ENCODE measurements around the gene OR4D1. TPM values are rescaled to one million over a fixed set of nuclear protein-coding genes. Genes with fewer than 3 reads are reported as not detected.

Gene OR4D1
- total and polyA plus RNA-seq, 2 of the 13 experiments (the other 11 are each of a cell fraction or from before 2014, with no cell fraction given) = not detected

DNA sequence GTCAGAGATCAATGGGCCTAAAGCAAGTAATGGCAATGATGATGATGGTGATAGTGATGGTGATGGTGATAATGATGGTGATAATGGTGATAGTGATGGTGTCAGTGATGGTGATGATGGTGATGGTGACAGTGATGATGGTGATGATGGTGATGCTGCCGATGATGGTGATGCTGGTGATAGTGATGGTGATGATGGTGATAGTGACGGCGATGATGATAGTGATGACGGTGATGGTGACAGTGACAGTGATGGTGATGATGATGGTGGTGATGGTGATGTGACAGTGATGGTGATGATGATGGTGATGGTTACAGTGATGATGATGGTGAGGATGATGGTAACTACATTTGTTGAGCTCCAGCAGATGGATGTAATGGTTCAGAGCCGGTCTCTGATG is 30.8 kb upstream of the OR4D1 start (continued):
- TF ChIP-seq ARNTL (CRISPR knock-in tag; IDR thresholded peaks at IDR 0.05) (no peak), ZNF282 (IDR thresholded peaks at IDR 0.05; ENCODE audit: partially characterized antibody) (peak; percentile 92), ZNF891 (CRISPR knock-in tag; IDR thresholded peaks at IDR 0.05) (no peak), ZFP36L2 (CRISPR knock-in tag; IDR thresholded peaks at IDR 0.05) (no peak), ZNF557 (CRISPR knock-in tag; IDR thresholded peaks at IDR 0.05) (no peak), ZNF629 (CRISPR knock-in tag; conservative IDR thresholded peaks at IDR 0.05) (no peak), ZNF382 (CRISPR knock-in tag; IDR thresholded peaks at IDR 0.05; ENCODE audit: borderline replicate concordance) (no peak), SMC3 (IDR thresholded peaks at IDR 0.05; ENCODE audit: low read length) (no peak), ZNF207 (IDR thresholded peaks at IDR 0.05; ENCODE audit: borderline replicate concordance) (0 out of 2 replicates have a peak, but pooled peaks have one; percentile 57), ZBTB7B (CRISPR knock-in tag; IDR thresholded peaks at IDR 0.05) (no peak), CREB1 (IDR thresholded peaks at IDR 0.05) (peak; percentile 99), CREB1 (CRISPR knock-in tag; IDR thresholded peaks at IDR 0.05) (no peak), SOX5 (CRISPR knock-in tag; IDR thresholded peaks at IDR 0.05; ENCODE audit: borderline replicate concordance) (no peak), ZNF326 (CRISPR knock-in tag; IDR thresholded peaks at IDR 0.05; ENCODE audit: borderline replicate concordance) (no peak), ZNF558 (CRISPR knock-in tag; IDR thresholded peaks at IDR 0.05; ENCODE audit: borderline replicate concordance) (no peak), PHF21A (CRISPR knock-in tag; IDR thresholded peaks at IDR 0.05) (no peak), ZNF432 (CRISPR knock-in tag; IDR thresholded peaks at IDR 0.05; ENCODE audit: borderline replicate concordance) (no peak), TCF12 (IDR thresholded peaks at IDR 0.05) (no peak), TCF12 (CRISPR knock-in tag; IDR thresholded peaks at IDR 0.05) (no peak)
- TF ChIP-seq, protein P1, sequence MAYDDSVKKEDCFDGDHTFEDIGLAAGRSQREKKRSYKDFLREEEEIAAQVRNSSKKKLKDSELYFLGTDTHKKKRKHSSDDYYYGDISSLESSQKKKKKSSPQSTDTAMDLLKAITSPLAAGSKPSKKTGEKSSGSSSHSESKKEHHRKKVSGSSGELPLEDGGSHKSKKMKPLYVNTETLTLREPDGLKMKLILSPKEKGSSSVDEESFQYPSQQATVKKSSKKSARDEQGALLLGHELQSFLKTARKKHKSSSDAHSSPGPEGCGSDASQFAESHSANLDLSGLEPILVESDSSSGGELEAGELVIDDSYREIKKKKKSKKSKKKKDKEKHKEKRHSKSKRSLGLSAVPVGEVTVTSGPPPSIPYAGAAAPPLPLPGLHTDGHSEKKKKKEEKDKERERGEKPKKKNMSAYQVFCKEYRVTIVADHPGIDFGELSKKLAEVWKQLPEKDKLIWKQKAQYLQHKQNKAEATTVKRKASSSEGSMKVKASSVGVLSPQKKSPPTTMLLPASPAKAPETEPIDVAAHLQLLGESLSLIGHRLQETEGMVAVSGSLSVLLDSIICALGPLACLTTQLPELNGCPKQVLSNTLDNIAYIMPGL (CRISPR knock-in tag; IDR thresholded peaks at IDR 0.05; ENCODE audit: borderline replicate concordance in 1 of 2, low read depth in 1 of 2) = no peak
- TF ChIP-seq, protein P2, sequence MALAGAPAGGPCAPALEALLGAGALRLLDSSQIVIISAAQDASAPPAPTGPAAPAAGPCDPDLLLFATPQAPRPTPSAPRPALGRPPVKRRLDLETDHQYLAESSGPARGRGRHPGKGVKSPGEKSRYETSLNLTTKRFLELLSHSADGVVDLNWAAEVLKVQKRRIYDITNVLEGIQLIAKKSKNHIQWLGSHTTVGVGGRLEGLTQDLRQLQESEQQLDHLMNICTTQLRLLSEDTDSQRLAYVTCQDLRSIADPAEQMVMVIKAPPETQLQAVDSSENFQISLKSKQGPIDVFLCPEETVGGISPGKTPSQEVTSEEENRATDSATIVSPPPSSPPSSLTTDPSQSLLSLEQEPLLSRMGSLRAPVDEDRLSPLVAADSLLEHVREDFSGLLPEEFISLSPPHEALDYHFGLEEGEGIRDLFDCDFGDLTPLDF (CRISPR knock-in tag; IDR thresholded peaks at IDR 0.05) = no peak

All from HepG2 (cell line).